GM21390 (cell line): Measurements from ENCODE around the gene SERPINB1.

ENCODE experiments used
- ATAC-seq: cut with Tn5 transposase; IDR thresholded peaks from one replicate; pipeline ENCODE4 v1.9.1; 2021; ENCODE audit not compliant: unreplicated experiment

The SERPINB1 gene

DNA sequence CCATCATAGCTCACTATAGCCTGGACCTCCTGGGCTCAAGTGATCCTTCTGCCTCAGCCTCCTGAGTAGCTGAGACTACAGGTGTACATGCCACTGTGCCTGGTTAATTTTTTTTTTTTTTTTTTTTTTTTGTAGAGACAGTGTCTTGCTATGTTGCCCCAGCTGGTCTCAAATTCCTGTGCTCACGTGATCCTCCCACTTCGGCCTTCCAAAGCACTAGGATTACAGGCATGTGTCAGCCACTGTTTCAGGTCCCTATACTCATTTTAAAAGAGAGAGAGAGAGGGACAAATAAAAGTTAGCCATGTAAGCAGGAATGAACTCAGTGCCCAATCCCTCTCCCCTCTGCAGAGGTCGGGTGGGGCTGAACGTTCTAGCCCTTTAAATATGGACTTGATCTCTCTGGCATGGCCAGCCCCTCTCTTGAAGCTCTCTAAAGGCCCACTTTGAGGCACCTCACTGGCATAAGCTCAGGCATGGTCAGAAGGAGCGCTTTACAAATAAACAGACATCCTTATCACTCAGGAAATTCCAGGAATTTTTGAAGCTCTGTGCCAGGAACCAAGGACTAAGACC lies 9.0 kb upstream of the SERPINB1 start:
- ATAC-seq: no peak

GRCh38 chr6:2848851-2849250 lies 7.2 kb upstream of the SERPINB1 start:
- peak; percentile 40 for ATAC-seq

DNA sequence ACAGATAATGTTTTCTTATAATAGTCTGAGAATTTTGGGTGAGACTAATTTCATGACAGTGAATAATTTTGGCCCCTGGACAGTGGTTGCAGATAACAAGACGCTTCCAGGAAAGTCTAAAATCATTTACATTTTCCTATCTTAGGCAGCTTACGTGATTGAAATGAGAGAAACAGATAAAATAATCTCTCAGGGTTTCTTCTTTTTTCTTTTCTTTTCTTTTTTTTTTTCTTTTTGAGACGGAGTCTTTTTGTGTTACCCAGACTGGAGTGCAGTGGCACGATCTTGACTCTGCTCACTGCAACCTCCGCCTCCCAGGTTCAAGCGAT lies 4.2 kb upstream of the SERPINB1 start:
- no peak for ATAC-seq

- ATAC-seq: no peak
Measured at GRCh38 chr6:2844008-2844407, 2.3 kb upstream of the SERPINB1 start.

GRCh38 chr6:2843138-2843740 lies 1.6 kb upstream of the SERPINB1 start:
- ATAC-seq: no peak

GRCh38 chr6:2842139-2842552 lies 483 bp upstream of the SERPINB1 start:
- no peak for ATAC-seq

- ATAC-seq: no peak
Measured at GRCh38 chr6:2840749-2841061, 958 bp downstream of the SERPINB1 start.

GRCh38 chr6:2839982-2840748 lies 1.5 kb downstream of the SERPINB1 start:
- no peak for ATAC-seq

- ATAC-seq: no peak
Measured at GRCh38 chr6:2839195-2839981, 2.3 kb downstream of the SERPINB1 start.

DNA sequence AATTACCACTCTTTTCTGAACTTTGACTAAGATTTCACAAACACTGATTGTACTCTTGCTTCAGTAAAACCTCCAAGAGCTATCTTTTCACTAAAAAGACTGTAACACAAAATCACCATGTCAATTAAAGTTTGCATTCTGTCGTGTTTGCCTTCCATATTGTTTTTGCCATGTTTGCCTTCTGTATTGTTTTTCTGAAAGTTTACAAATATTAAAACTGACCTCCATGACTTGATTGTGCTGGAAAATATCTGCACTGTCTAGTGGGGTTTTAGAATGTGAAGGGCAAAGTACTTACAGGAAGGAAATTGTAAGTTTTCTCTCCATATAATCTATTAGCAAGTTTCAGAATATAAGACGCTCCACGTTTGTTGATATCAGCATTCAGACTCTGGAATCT lies 3.4 kb downstream of the SERPINB1 start:
- no peak for ATAC-seq

GRCh38 chr6:2834262-2834661 lies 7.4 kb downstream of the SERPINB1 start:
- no peak for ATAC-seq

GRCh38 chr6:2831392-2831791 lies 10.3 kb downstream of the SERPINB1 start:
- ATAC-seq: no peak

DNA sequence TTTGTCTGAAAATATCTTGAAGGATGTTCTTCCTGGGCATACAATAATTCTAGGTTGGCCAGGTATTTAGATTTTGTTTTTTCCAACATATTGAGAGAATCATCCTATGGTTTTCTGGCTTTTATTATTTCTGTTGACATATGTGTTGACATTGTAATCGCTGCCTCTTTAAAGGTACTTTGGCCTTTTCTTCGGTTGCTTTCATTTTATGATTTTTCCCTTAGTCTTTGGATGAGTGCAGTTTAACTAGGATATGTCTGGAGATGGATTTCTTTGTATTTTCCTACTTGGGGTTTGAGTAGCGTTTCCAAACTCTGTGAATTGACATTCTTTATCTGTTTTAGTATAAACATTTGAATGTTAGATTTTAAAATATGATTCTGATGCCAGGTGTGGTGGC lies 11.5 kb downstream of the SERPINB1 start:
- ATAC-seq: no peak

- no peak for ATAC-seq
Measured at GRCh38 chr6:2829253-2829652, 12.4 kb downstream of the SERPINB1 start.

GRCh38 chr6:2828629-2829028 lies 13.0 kb downstream of the SERPINB1 start:
- ATAC-seq: no peak

- ATAC-seq: no peak
Measured at GRCh38 chr6:2827142-2827541, 14.5 kb downstream of the SERPINB1 start.

GRCh38 chr6:2826131-2826530 lies 15.5 kb downstream of the SERPINB1 start:
- ATAC-seq: no peak

- ATAC-seq: no peak
Measured at GRCh38 chr6:2823104-2823850, 18.4 kb downstream of the SERPINB1 start.

GRCh38 chr6:2821554-2821953 lies 20.1 kb downstream of the SERPINB1 start:
- ATAC-seq: no peak

- ATAC-seq: no peak
Measured at GRCh38 chr6:2820415-2820814, 21.2 kb downstream of the SERPINB1 start.

DNA sequence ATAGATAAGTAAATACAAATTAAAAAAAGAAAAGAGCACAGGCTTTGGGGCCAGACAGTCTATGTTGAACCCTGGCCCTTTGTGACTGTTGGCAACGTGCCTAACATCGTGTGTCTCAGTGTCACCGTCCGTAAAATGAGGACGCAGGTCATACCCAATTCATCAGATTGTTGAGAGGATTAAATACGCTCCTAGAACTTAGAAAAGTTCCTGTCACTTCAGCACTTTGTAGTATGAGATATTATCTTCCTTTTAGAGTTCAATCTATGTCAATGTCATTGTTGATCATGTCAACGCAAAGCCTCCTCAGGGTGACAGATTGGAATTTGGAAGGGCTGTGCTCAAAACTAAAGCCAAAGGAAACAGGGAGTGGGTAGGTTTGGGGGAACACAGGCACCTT lies 21.7 kb downstream of the SERPINB1 start:
- no peak for ATAC-seq
